A549 (cell line): ENCODE data around the gene ANTXR1.

ENCODE experiments used
- CEBPB ChIP-seq, 2 experiments: fragments of >200 bp in 1 of 2; sonication (Bioruptor Twin) in 1 of 2; formaldehyde crosslinking in 1 of 2; IDR thresholded peaks; 2 replicates each; pipeline ENCODE4 v1.6.1; 2012 to 2016
- CTCF ChIP-seq: fragments of >200 bp; sonication (Bioruptor Twin); formaldehyde crosslinking; IDR thresholded peaks from 3 replicates; pipeline ENCODE4 v1.5.1; 2016
- ESRRA ChIP-seq: fragments of 150-350 bp; IDR thresholded peaks from 2 replicates; pipeline ENCODE4 v1.6.1; 2014; ENCODE audit warnings: mild to moderate bottlenecking, low read length, borderline replicate concordance
- JUNB ChIP-seq: fragments of >200 bp; sonication (Bioruptor Twin); formaldehyde crosslinking; IDR thresholded peaks from 2 replicates; pipeline ENCODE4 v1.6.1; 2016
- MAX ChIP-seq: IDR thresholded peaks from 2 replicates; pipeline ENCODE4 v1.6.1; 2012
- MYC ChIP-seq: IDR thresholded peaks from 2 replicates; pipeline ENCODE4 v1.6.1; 2012; ENCODE audit warnings: mild to moderate bottlenecking, inconsistent platforms, low read length, improper control_type of control experiment, borderline replicate concordance
- POLR2A ChIP-seq: IDR thresholded peaks from 2 replicates; pipeline ENCODE4 v1.6.1; 2012; ENCODE audit warnings: mild to moderate bottlenecking, low read length
- RFX5 ChIP-seq: fragments of 450-650 bp; IDR thresholded peaks from 2 replicates; pipeline ENCODE4 v1.7.1; 2014; ENCODE audit warnings: antibody characterized with exemption, mild to moderate bottlenecking, moderate library complexity
- SMC3 ChIP-seq: fragments of >200 bp; sonication (Bioruptor Twin); formaldehyde crosslinking; IDR thresholded peaks from 3 replicates; pipeline ENCODE4 v1.6.1; 2018; ENCODE audit warnings: inconsistent platforms
- USF2 ChIP-seq: fragments of 450-650 bp; IDR thresholded peaks from 2 replicates; pipeline ENCODE4 v1.6.1; 2014; ENCODE audit warnings: antibody characterized with exemption

DNA sequence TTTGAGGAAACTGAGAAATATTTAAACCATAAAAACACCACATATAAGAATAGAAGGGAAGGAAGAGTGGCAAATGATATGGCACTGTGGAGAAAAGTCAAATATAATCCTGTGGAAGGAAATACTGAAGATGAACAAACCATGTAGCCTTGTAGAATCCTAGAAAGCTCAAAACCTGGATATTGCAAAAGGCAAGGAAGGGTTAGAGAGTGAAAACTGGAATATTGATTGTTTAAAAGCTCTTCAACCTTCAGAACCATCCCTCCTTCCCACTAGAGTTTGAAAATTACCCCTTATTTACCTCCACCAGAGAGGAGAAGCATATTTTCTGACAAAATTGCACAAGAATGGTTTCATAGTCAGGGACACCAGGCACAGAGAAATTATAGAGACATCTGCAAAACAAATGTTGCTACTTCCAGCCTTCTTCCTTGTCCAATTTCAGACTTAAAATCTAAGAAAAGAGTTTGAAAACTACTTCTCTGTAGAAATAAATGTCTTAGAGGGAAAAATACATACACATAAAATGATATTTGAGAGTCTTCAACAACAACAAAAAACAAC is 48.0 kb downstream of the ANTXR1 start:
- no peak for TF ChIP-seq CEBPB (IDR thresholded peaks at IDR 0.05)
- no peak for TF ChIP-seq SMC3
- TF ChIP-seq JUNB = no peak
- no peak for TF ChIP-seq ESRRA
- no peak for TF ChIP-seq CTCF
- no peak for TF ChIP-seq RFX5
- TF ChIP-seq USF2 = no peak
- TF ChIP-seq MYC = no peak
- TF ChIP-seq MAX = no peak
- TF ChIP-seq POLR2A = no peak
